Measurements from ENCODE around the gene CD52.
"Not testable (repeated sequence)": the region's sequence is repeated elsewhere in the genome, so short reads cannot be mapped to it uniquely, and the experiment has no call there.

CD52 gene

GRCh38 chr1:26284597-26285347 is 33.0 kb upstream of the CD52 start:
- DNase-seq (ENCODE audit: low read depth, low spot score), result no peak

- no peak for DNase-seq (ENCODE audit: low read depth, low spot score)
Observed at GRCh38 chr1:26285366-26286063, 32.2 kb upstream of the CD52 start.

- DNase-seq (ENCODE audit: low read depth, low spot score), result no peak
Observed at GRCh38 chr1:26286064-26286416, 31.7 kb upstream of the CD52 start.

- no peak for DNase-seq (ENCODE audit: low read depth, low spot score)
Observed at GRCh38 chr1:26287033-26287711, 30.6 kb upstream of the CD52 start.

GRCh38 chr1:26287811-26288210 is 29.9 kb upstream of the CD52 start:
- no peak for DNase-seq (ENCODE audit: low read depth, low spot score)

GRCh38 chr1:26288311-26288941 is 29.3 kb upstream of the CD52 start:
- DNase-seq (ENCODE audit: low read depth, low spot score), result no peak

- no peak for DNase-seq (ENCODE audit: low read depth, low spot score)
Observed at GRCh38 chr1:26289158-26290059, 28.3 kb upstream of the CD52 start.

- DNase-seq (ENCODE audit: low read depth, low spot score), result no peak
Observed at GRCh38 chr1:26290122-26290881, 27.5 kb upstream of the CD52 start.

GRCh38 chr1:26290882-26291261 is 26.9 kb upstream of the CD52 start:
- DNase-seq (ENCODE audit: low read depth, low spot score), result no peak

- no peak for DNase-seq (ENCODE audit: low read depth, low spot score)
Observed at GRCh38 chr1:26291433-26291832, 26.3 kb upstream of the CD52 start.

GRCh38 chr1:26291939-26292338 is 25.8 kb upstream of the CD52 start:
- DNase-seq (ENCODE audit: low read depth, low spot score), result no peak

GRCh38 chr1:26292735-26293134 is 25.0 kb upstream of the CD52 start:
- not testable (repeated sequence) for DNase-seq (ENCODE audit: low read depth, low spot score)

- DNase-seq (ENCODE audit: low read depth, low spot score), result no peak
Observed at GRCh38 chr1:26293911-26294463, 23.8 kb upstream of the CD52 start.

GRCh38 chr1:26295194-26296138 is 22.3 kb upstream of the CD52 start:
- no peak for DNase-seq (ENCODE audit: low read depth, low spot score)

GRCh38 chr1:26296340-26297056 is 21.3 kb upstream of the CD52 start:
- no peak for DNase-seq (ENCODE audit: low read depth, low spot score)

GRCh38 chr1:26297057-26297790 is 20.5 kb upstream of the CD52 start:
- no peak for DNase-seq (ENCODE audit: low read depth, low spot score)

GRCh38 chr1:26297791-26298124 is 20.0 kb upstream of the CD52 start:
- no peak for DNase-seq (ENCODE audit: low read depth, low spot score)

Data from brain pericyte (primary cell).